ENCODE data around the gene HSPB6.
"Not testable (repeated sequence)": the region's sequence is repeated elsewhere in the genome, so short reads cannot be mapped to it uniquely, and the experiment has no call there.

HSPB6 gene

DNA sequence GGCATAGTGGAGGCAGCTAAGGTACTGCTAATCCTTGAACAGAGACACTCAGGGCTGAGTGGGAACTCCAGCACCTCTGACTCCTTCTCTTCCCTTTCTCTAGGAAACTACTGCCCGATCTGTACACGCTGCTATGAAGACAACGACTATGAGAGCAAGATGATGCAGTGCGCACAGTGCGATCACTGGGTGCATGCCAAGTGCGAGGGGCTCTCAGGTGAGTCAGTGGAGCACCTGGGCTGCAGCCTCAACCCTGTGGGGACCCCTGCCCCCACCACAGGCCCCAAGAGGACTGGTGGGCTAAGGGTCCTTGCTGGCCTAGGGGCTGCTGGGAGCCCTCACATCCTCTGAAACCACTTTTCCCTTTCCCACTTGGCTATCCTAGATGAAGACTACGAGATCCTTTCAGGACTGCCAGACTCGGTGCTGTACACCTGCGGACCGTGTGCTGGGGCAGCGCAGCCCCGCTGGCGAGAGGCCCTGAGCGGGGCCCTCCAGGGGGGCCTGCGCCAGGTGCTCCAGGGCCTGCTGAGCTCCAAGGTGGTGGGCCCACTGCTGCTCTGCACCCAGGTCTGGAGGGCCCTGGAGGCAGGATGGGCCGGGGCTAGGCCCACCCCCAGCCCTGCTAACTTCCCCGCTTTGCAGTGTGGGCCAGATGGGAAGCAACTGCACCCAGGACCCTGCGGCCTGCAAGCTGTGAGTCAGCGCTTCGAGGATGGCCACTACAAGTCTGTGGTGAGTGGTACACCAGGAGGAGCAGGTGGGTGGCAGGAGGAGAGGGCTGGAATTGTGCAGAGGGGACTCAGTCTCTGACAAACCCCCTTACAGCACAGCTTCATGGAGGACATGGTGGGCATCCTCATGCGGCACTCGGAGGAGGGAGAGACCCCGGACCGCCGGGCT, 29.5 kb downstream of the HSPB6 start:
- H3K4me2 ChIP-seq (ENCODE audit: low read length), result no peak overlapping the region
- TF ChIP-seq, protein P1, sequence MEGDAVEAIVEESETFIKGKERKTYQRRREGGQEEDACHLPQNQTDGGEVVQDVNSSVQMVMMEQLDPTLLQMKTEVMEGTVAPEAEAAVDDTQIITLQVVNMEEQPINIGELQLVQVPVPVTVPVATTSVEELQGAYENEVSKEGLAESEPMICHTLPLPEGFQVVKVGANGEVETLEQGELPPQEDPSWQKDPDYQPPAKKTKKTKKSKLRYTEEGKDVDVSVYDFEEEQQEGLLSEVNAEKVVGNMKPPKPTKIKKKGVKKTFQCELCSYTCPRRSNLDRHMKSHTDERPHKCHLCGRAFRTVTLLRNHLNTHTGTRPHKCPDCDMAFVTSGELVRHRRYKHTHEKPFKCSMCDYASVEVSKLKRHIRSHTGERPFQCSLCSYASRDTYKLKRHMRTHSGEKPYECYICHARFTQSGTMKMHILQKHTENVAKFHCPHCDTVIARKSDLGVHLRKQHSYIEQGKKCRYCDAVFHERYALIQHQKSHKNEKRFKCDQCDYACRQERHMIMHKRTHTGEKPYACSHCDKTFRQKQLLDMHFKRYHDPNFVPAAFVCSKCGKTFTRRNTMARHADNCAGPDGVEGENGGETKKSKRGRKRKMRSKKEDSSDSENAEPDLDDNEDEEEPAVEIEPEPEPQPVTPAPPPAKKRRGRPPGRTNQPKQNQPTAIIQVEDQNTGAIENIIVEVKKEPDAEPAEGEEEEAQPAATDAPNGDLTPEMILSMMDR (IDR thresholded peaks at IDR 0.05), result no peak
- H3K4me1 ChIP-seq, result no peaks in the 10 kb centered on the region
- H3K79me2 ChIP-seq, result peaks cover 16% of the 10 kb centered on the region
- H3K4me3 ChIP-seq (ENCODE audit: low read depth, low read length), result no peak overlapping the region
- H2AFZ ChIP-seq, result no peak overlapping the region
- no peak overlapping the region for H3K27ac ChIP-seq
- H3K27me3 ChIP-seq (ENCODE audit: control insufficient read depth, insufficient read depth, low read length), result no peaks in the 10 kb centered on the region
- H3K9me3 ChIP-seq (ENCODE audit: control insufficient read depth, low read length), result no peaks in the 10 kb centered on the region
- H3K9ac ChIP-seq, result no peak overlapping the region
- no peaks in the 10 kb centered on the region for H3K36me3 ChIP-seq (ENCODE audit: control insufficient read depth, insufficient read depth, low read length)

DNA sequence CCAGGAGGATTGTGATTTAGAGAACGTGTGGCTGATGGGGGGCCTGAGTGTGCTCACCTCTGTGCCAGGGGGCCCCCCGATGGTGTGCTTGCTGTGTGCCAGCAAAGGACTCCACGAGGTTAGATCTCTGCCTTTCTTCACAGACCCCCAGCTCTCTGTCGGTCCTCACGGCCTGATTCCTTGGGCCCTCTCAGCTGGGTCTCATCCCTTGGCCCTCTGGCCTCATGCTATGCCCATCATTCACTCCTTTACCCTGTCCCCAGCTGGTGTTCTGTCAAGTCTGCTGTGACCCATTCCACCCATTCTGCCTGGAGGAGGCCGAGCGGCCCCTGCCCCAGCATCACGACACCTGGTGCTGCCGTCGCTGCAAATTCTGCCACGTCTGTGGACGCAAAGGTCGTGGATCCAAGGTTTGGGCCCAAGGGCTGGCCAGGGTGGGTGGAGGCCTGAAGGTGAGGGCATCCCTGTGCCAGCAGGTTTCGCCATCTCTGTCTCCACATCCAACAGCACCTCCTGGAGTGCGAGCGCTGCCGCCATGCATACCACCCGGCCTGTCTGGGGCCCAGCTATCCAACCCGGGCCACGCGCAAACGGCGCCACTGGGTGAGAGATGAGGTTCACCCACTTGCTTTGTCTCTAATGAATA, 31.5 kb downstream of the HSPB6 start:
- H3K79me2 ChIP-seq, result peaks cover 27% of the 10 kb centered on the region
- no peaks in the 10 kb centered on the region for H3K4me1 ChIP-seq
- no peak overlapping the region for H3K4me2 ChIP-seq (ENCODE audit: low read length)
- no peaks in the 10 kb centered on the region for H3K9me3 ChIP-seq (ENCODE audit: control insufficient read depth, low read length)
- TF ChIP-seq, protein P1 (IDR thresholded peaks at IDR 0.05), result no peak
- no peaks in the 10 kb centered on the region for H3K36me3 ChIP-seq (ENCODE audit: control insufficient read depth, insufficient read depth, low read length)
- H3K27ac ChIP-seq, result no peak overlapping the region
- no peak overlapping the region for H3K9ac ChIP-seq
- H3K4me3 ChIP-seq (ENCODE audit: low read depth, low read length), result no peak overlapping the region
- no peak overlapping the region for H2AFZ ChIP-seq
- H3K27me3 ChIP-seq (ENCODE audit: control insufficient read depth, insufficient read depth, low read length), result no peaks in the 10 kb centered on the region

DNA sequence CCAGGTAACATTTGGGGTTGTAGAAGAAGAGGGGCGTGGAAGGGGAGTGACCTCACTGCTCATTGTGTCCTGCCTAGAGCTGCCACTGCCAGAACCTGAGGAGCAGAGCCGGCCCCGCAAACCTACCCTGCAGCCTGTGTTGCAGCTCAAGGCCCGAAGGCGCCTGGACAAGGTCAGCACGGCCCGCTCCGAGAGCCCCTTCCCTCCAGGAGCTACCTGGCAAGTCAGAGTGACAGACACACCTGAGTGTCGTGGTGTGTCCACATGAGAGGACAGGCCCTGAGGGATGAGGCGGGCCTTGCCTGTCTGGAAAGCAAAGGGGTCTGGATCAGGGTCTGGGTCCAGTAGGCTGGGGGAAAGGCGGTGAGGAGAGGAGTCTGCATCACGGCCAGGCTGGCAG, 32.3 kb downstream of the HSPB6 start:
- H3K4me1 ChIP-seq, result no peaks in the 10 kb centered on the region
- H3K79me2 ChIP-seq, result peaks cover 33% of the 10 kb centered on the region
- H3K9ac ChIP-seq, result no peak overlapping the region
- H3K36me3 ChIP-seq (ENCODE audit: control insufficient read depth, insufficient read depth, low read length), result no peaks in the 10 kb centered on the region
- H3K4me3 ChIP-seq (ENCODE audit: low read depth, low read length), result no peak overlapping the region
- no peaks in the 10 kb centered on the region for H3K27me3 ChIP-seq (ENCODE audit: control insufficient read depth, insufficient read depth, low read length)
- H3K4me2 ChIP-seq (ENCODE audit: low read length), result no peak overlapping the region
- H3K9me3 ChIP-seq (ENCODE audit: control insufficient read depth, low read length), result no peaks in the 10 kb centered on the region
- H2AFZ ChIP-seq, result no peak overlapping the region
- TF ChIP-seq, protein P1 (IDR thresholded peaks at IDR 0.05), result no peak
- no peak overlapping the region for H3K27ac ChIP-seq

DNA sequence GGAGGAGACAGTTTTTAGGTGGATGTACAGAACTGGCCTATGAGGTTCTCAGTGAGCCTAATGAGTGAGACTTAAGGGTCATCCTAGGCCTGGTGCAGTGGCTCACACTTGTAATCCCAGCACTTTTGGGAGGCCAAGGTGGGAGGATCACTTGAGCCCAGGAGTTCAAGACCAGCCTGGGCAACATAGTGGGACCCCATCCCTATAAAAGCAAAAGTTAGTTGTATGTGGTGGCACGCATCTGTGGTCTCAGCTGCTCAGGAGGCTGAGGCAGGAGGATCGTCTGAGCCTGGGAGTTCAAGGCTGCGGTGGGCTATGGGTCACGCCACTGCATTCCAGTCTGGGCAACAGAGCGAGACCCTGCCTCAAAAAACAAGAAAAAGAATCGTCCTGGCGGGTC, 32.7 kb downstream of the HSPB6 start:
- peaks cover 38% of the 10 kb centered on the region for H3K79me2 ChIP-seq
- not testable (repeated sequence) for H3K36me3 ChIP-seq (ENCODE audit: control insufficient read depth, insufficient read depth, low read length); H2AFZ ChIP-seq

DNA sequence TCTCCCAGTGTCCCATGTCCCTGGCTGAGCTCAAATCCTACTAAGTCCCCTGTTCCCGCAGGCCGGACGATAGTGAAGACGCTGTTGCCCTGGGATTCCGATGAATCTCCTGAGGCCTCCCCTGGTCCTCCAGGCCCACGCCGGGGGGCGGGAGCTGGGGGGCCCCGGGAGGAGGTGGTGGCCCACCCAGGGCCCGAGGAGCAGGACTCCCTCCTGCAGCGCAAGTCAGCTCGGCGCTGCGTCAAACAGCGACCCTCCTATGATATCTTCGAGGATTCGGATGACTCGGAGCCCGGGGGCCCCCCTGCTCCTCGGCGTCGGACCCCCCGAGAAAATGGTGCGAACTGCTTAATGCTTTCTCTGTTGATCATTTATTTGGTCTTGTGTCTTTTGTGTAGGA, 33.2 kb downstream of the HSPB6 start:
- no peaks in the 10 kb centered on the region for H3K36me3 ChIP-seq (ENCODE audit: control insufficient read depth, insufficient read depth, low read length)
- no peak overlapping the region for H3K4me3 ChIP-seq (ENCODE audit: low read depth, low read length)
- H3K9me3 ChIP-seq (ENCODE audit: control insufficient read depth, low read length), result no peaks in the 10 kb centered on the region
- H3K27ac ChIP-seq, result no peak overlapping the region
- no peaks in the 10 kb centered on the region for H3K4me1 ChIP-seq
- H3K9ac ChIP-seq, result no peak overlapping the region
- TF ChIP-seq, protein P1 (IDR thresholded peaks at IDR 0.05), result no peak
- H3K27me3 ChIP-seq (ENCODE audit: control insufficient read depth, insufficient read depth, low read length), result no peaks in the 10 kb centered on the region
- H3K4me2 ChIP-seq (ENCODE audit: low read length), result no peak overlapping the region
- H3K79me2 ChIP-seq, result peaks cover 40% of the 10 kb centered on the region
- no peak overlapping the region for H2AFZ ChIP-seq

More for the DNA sequence above, 32.7 kb downstream of the HSPB6 start:
- not testable (repeated sequence) for H3K27ac ChIP-seq; H3K4me2 ChIP-seq (ENCODE audit: low read length); H3K9ac ChIP-seq; H3K27me3 ChIP-seq (ENCODE audit: control insufficient read depth, insufficient read depth, low read length); H3K4me1 ChIP-seq; H3K4me3 ChIP-seq (ENCODE audit: low read depth, low read length); H3K9me3 ChIP-seq (ENCODE audit: control insufficient read depth, low read length)

All from parathyroid adenoma (tissue), 2 donors.